HG03439 (cell line): Measurements from ENCODE around the gene NEDD4L.
"Not testable (repeated sequence)": the region's sequence is repeated elsewhere in the genome, so short reads cannot be mapped to it uniquely, and the experiment has no call there.

ENCODE experiments used
- ATAC-seq: cut with Tn5 transposase; IDR thresholded peaks from one replicate; pipeline ENCODE4 v1.9.1; 2021; ENCODE audit warnings: mild to moderate bottlenecking, moderate library complexity; ENCODE audit not compliant: unreplicated experiment

The NEDD4L gene

GRCh38 chr18:58146099-58146498 is 102.1 kb downstream of the NEDD4L start:
- ATAC-seq, result no peak

GRCh38 chr18:58148954-58149471 is 105.0 kb downstream of the NEDD4L start:
- peak; percentile 72 for ATAC-seq

GRCh38 chr18:58150772-58151171 is 106.7 kb downstream of the NEDD4L start:
- ATAC-seq, result no peak

GRCh38 chr18:58152216-58152615 is 108.2 kb downstream of the NEDD4L start:
- ATAC-seq, result no peak

GRCh38 chr18:58152891-58153290 is 108.9 kb downstream of the NEDD4L start:
- no peak for ATAC-seq

GRCh38 chr18:58156516-58156915 is 112.5 kb downstream of the NEDD4L start:
- no peak for ATAC-seq

GRCh38 chr18:58157237-58157636 is 113.2 kb downstream of the NEDD4L start:
- ATAC-seq, result no peak

GRCh38 chr18:58158008-58158407 is 114.0 kb downstream of the NEDD4L start:
- ATAC-seq, result no peak

GRCh38 chr18:58158459-58158858 is 114.4 kb downstream of the NEDD4L start:
- no peak for ATAC-seq

GRCh38 chr18:58161659-58162058 is 117.6 kb downstream of the NEDD4L start:
- no peak for ATAC-seq

GRCh38 chr18:58162127-58162526 is 118.1 kb downstream of the NEDD4L start:
- ATAC-seq, result no peak

- ATAC-seq, result no peak
Observed at GRCh38 chr18:58163004-58163590, 119.1 kb downstream of the NEDD4L start.

- ATAC-seq, result no peak
Observed at GRCh38 chr18:58166278-58166844, 122.3 kb downstream of the NEDD4L start.

- no peak for ATAC-seq
Observed at GRCh38 chr18:58167073-58167472, 123.0 kb downstream of the NEDD4L start.

GRCh38 chr18:58168221-58168620 is 124.2 kb downstream of the NEDD4L start:
- ATAC-seq, result no peak

GRCh38 chr18:58168993-58169392 is 125.0 kb downstream of the NEDD4L start:
- no peak for ATAC-seq

GRCh38 chr18:58169472-58169871 is 125.4 kb downstream of the NEDD4L start:
- no peak for ATAC-seq

GRCh38 chr18:58170036-58170435 is 126.0 kb downstream of the NEDD4L start:
- ATAC-seq, result not testable (repeated sequence)

- no peak for ATAC-seq
Observed at GRCh38 chr18:58172031-58172430, 128.0 kb downstream of the NEDD4L start.

GRCh38 chr18:58174285-58174684 is 130.3 kb downstream of the NEDD4L start:
- ATAC-seq, result no peak

- no peak for ATAC-seq
Observed at GRCh38 chr18:58175122-58175785, 131.2 kb downstream of the NEDD4L start.

GRCh38 chr18:58175786-58176176 is 131.8 kb downstream of the NEDD4L start:
- ATAC-seq, result no peak
